Mammary epithelial cell (primary cell): Measurements from ENCODE around the gene KCNJ11.

Experiments
- CTCF ChIP-seq, 2 donors: IDR thresholded peaks in 1 of 2; conservative IDR thresholded peaks in 1 of 2; 2 replicates each; pipeline ENCODE4 v1.5.1; 2011 to 2012; ENCODE audit warnings: inconsistent platforms in 2 of 2, low read length in 2 of 2, mild to moderate bottlenecking in 2 of 2, control low read depth in 1 of 2, low read depth in 1 of 2; ENCODE audit not compliant: insufficient read depth in 1 of 2; ENCODE audit errors: extremely low read depth in 1 of 2
- EZH2 ChIP-seq: IDR thresholded peaks from 2 replicates; pipeline ENCODE4 v1.6.1; 2012; ENCODE audit warnings: low read length, inconsistent platforms, borderline replicate concordance

- no peak for TF ChIP-seq CTCF (conservative IDR thresholded peaks at IDR 0.05 in 1 of 2, IDR thresholded peaks at IDR 0.05 in 1 of 2; ENCODE audit: extremely low read depth in 1 of 2, insufficient read depth in 1 of 2, low read depth in 1 of 2, low read length in 2 of 2)
- TF ChIP-seq EZH2 = no peak
These were observed 27.2 kb upstream of the KCNJ11 start for GRCh38 chr11:17415523-17416104.
